ENCODE measurements around the gene ACTR1A. TPM values are rescaled to one million over a fixed set of nuclear protein-coding genes. Genes with fewer than 3 reads are reported as not detected.

The ACTR1A gene
- total and polyA plus RNA-seq, 4 experiments from 2014 or later, result 54.9 to 72.3 (median 65.0) TPM

DNA sequence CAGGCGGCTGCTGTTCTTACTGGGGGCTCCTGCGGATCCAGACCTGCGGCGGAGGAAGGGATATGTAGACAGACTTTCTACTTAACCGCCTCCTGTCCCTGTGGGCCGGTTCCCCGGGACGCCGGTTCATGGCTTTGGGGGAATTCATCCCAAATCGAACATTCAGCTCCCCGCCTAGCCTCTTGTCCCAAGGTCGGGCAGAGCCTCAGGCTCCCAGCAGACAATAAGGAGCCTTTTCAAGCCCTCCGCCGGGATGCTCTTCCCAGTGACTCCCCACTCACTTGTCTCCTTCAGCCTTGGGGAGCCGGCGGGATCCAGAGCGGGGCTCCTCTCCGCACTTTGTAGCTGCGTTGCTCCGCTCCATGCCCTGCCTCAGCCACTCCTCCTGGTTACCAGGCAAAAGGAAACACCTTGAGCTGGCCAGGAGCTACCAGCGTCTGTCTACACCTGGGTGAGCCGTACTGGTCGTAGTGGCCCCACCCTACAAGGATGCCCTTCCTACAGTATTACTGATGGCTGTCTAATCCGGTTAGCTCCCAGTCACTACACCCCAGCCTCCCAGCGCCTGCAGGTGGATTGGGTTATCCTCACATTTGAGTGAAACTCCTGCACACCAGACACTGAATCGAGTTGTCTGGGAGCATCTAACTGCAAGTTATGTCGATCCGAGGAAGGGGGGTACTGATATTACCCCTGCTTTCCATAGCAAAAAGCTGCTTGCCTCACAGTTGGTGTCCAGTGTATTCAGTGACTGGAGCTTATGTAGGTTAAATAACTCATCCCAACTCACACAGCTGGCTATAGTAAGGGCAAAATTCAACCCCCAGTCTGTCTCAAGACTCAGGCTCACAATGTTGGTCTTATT is 51.2 kb downstream of the ACTR1A start, which contains the start of gene C10orf95:
TSS of gene C10orf95 (minus strand) at position 439 of the 865 bp plus-strand sequence. CDS start 450 bp downstream, outside the sequence.
- intact Hi-C loops (cut with micrococcal nuclease), result no loop called here
- Histone ChIP-seq H3K27me3 (ENCODE audit: insufficient read depth, low read length) (no peaks in the 10 kb centered on the region), H3K4me3 (ENCODE audit: low read length in 2 of 2) (peak within 1 kb of the TSS; percentile 65 to 96), H3K27ac (ENCODE audit: low read depth, low read length) (peak within 1 kb of the TSS; percentile 79), H3K36me3 (ENCODE audit: insufficient read depth, low read length) (peaks cover 5% of the 10 kb centered on the region), H3K9me3 (ENCODE audit: control insufficient read depth in 1 of 2, low read length in 2 of 2) (no peaks in the 10 kb centered on the region), H3K4me1 (ENCODE audit: insufficient read depth, low read length) (peaks cover 23% of the 10 kb centered on the region)
- H3K36me3 Mint-ChIP-seq, result peaks cover 8 to 20% of the 10 kb centered on the region in 2 donors
- ChIA-PET CTCF (ENCODE audit: partially characterized antibody) (interaction anchor here (0.6 to 5.2 kb wide), 14 partner anchors 10 to 220 kb away, joined by 3 to 30 read pairs (median 6); partner anchors contain the start of genes ACTR1A, CUEDC2, FBXL15 and SUFU), POLR2A (ENCODE audit: partially characterized antibody) (interaction anchor here (0.6 to 7.5 kb wide), 23 partner anchors 10 to 632 kb away, joined by 3 to 186 read pairs (median 8); partner anchors contain the start of genes ACTR1A, CUEDC2, FBXL15 and NFKB2)
- DNase-seq, result no peak
- H3K27ac Mint-ChIP-seq, result peak within 1 kb of the TSS; percentile 77 to 84 (median 81)
- H3K27me3 Mint-ChIP-seq, result no peaks in the 10 kb centered on the region
- H3K4me3 Mint-ChIP-seq, result peak within 1 kb of the TSS; percentile 82 to 96 (median 88)
- H3K4me1 Mint-ChIP-seq, result peaks cover 10 to 31% (median 23%) of the 10 kb centered on the region in 4 donors
- no peaks in the 10 kb centered on the region for H3K9me3 Mint-ChIP-seq

GRCh38 chr10:102450374-102451104 is 52.0 kb downstream of the ACTR1A start:
- peak; percentile 93 to 96 (median 93) for DNase-seq
- Histone ChIP-seq H3K9me3 (ENCODE audit: control insufficient read depth in 1 of 2, low read length in 2 of 2) (no peaks in the 10 kb centered on the region), H3K4me3 (ENCODE audit: low read length in 2 of 2) (peak overlapping the region; percentile 96), H3K36me3 (ENCODE audit: insufficient read depth, low read length) (peaks cover 5% of the 10 kb centered on the region), H3K27ac (ENCODE audit: low read depth, low read length) (peak overlapping the region; percentile 79), H3K27me3 (ENCODE audit: insufficient read depth, low read length) (no peaks in the 10 kb centered on the region), H3K4me1 (ENCODE audit: insufficient read depth, low read length) (peaks cover 23% of the 10 kb centered on the region)
- Mint-ChIP-seq H3K36me3 (peaks cover 4 to 18% of the 10 kb centered on the region in 2 donors), H3K27me3 (no peaks in the 10 kb centered on the region), H3K4me3 (peak overlapping the region; percentile 90 to 96 (median 94)), H3K27ac (peak overlapping the region; percentile 81 to 97 (median 96)), H3K4me1 (peaks cover 10 to 31% (median 23%) of the 10 kb centered on the region in 4 donors), H3K9me3 (no peaks in the 10 kb centered on the region)
- intact Hi-C loops (cut with micrococcal nuclease), result loop anchor here (1.0 kb wide), 5 partner anchors 11 to 56 kb away; partner anchors contain the start of gene CUEDC2
- ChIA-PET CTCF (ENCODE audit: partially characterized antibody) (interaction anchor here (0.7 to 5.2 kb wide), 14 partner anchors 11 to 243 kb away, joined by 3 to 30 read pairs (median 6); partner anchors contain the start of genes ACTR1A, CUEDC2, FBXL15 and SUFU), POLR2A (ENCODE audit: partially characterized antibody) (interaction anchor here (0.5 to 7.5 kb wide), 27 partner anchors 9 to 917 kb away, joined by 3 to 186 read pairs (median 7); partner anchors contain the start of genes ACTR1A, ARL3, CUEDC2 and FBXL15)

- Mint-ChIP-seq H3K36me3 (peaks cover 4 to 18% of the 10 kb centered on the region in 2 donors), H3K4me3 (peak overlapping the region; percentile 90 to 96 (median 94)), H3K27me3 (no peaks in the 10 kb centered on the region), H3K9me3 (no peaks in the 10 kb centered on the region), H3K4me1 (peaks cover 10 to 31% (median 22%) of the 10 kb centered on the region in 4 donors), H3K27ac (peak overlapping the region; percentile 81 to 97 (median 96))
- CTCF ChIA-PET (ENCODE audit: partially characterized antibody), result interaction anchor here (0.7 to 5.2 kb wide), 10 partner anchors 11 to 244 kb away, joined by 3 to 30 read pairs (median 18); partner anchors contain the start of genes ACTR1A, CUEDC2 and SUFU
- intact Hi-C loops (cut with micrococcal nuclease), result loop anchor here (1.0 kb wide), 5 partner anchors 11 to 56 kb away; partner anchors contain the start of gene CUEDC2
- Histone ChIP-seq H3K36me3 (ENCODE audit: insufficient read depth, low read length) (peaks cover 5% of the 10 kb centered on the region), H3K4me3 (ENCODE audit: low read length in 2 of 2) (peak overlapping the region; percentile 96), H3K4me1 (ENCODE audit: insufficient read depth, low read length) (peaks cover 23% of the 10 kb centered on the region), H3K9me3 (ENCODE audit: control insufficient read depth in 1 of 2, low read length in 2 of 2) (no peaks in the 10 kb centered on the region), H3K27ac (ENCODE audit: low read depth, low read length) (peak overlapping the region; percentile 79), H3K27me3 (ENCODE audit: insufficient read depth, low read length) (no peaks in the 10 kb centered on the region)
- POLR2A ChIA-PET (ENCODE audit: partially characterized antibody), result interaction anchor here (0.5 to 7.5 kb wide), 26 partner anchors 11 to 918 kb away, joined by 3 to 186 read pairs (median 7); partner anchors contain the start of genes ACTR1A, ARL3, CUEDC2 and FBXL15
- DNase-seq, result no peak
Observed at GRCh38 chr10:102450124-102450373, 52.5 kb downstream of the ACTR1A start.

GRCh38 chr10:102449321-102450123 is 53.0 kb downstream of the ACTR1A start:
- no peaks in the 10 kb centered on the region for H3K9me3 ChIP-seq (ENCODE audit: control insufficient read depth in 1 of 2, low read length in 2 of 2)
- H3K4me1 ChIP-seq (ENCODE audit: insufficient read depth, low read length), result peaks cover 23% of the 10 kb centered on the region
- Mint-ChIP-seq H3K9me3 (no peaks in the 10 kb centered on the region), H3K4me1 (peaks cover 10 to 31% (median 22%) of the 10 kb centered on the region in 4 donors), H3K4me3 (peak overlapping the region; percentile 90 to 96 (median 94)), H3K27me3 (no peaks in the 10 kb centered on the region), H3K36me3 (peaks cover 4 to 18% of the 10 kb centered on the region in 2 donors), H3K27ac (peak overlapping the region; percentile 81 to 97 (median 96))
- intact Hi-C loops (cut with micrococcal nuclease), result loop anchor here (1.0 kb wide), 7 partner anchors 12 to 55 kb away; partner anchors contain the start of genes ACTR1A and CUEDC2
- H3K27ac ChIP-seq (ENCODE audit: low read depth, low read length), result peak overlapping the region; percentile 79
- POLR2A ChIA-PET (ENCODE audit: partially characterized antibody), result interaction anchor here (0.5 to 7.5 kb wide), 22 partner anchors 12 to 918 kb away, joined by 3 to 186 read pairs (median 10); partner anchors contain the start of genes ACTR1A, ARL3, CUEDC2 and FBXL15
- CTCF ChIA-PET (ENCODE audit: partially characterized antibody), result interaction anchor here (0.7 to 5.2 kb wide), 11 partner anchors 12 to 244 kb away, joined by 3 to 30 read pairs (median 17); partner anchors contain the start of genes ACTR1A, CUEDC2 and SUFU
- H3K4me3 ChIP-seq (ENCODE audit: low read length in 2 of 2), result peak overlapping the region; percentile 96
- DNase-seq, result peak; percentile 80 to 91 (median 87)
- peaks cover 5% of the 10 kb centered on the region for H3K36me3 ChIP-seq (ENCODE audit: insufficient read depth, low read length)
- no peaks in the 10 kb centered on the region for H3K27me3 ChIP-seq (ENCODE audit: insufficient read depth, low read length)

DNA sequence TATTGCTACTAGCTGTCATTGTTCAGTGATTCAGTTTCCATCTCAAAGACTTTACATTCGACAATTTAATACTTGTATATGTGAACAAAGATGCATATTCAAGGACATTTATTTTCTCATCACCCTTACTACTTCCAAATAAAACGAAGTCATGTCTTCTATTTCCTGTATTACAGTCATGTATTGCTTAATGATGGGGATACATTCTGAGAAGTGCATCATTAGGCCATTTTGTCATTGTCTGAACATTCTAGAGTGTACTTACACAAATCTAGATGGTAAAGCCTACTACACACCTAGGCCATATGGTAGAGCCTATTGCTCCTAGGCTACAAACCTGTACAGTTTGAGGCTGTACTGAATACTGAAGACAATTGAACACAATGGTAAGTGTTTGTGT is 57.7 kb downstream of the ACTR1A start:
- no peak overlapping the region for H3K27ac ChIP-seq (ENCODE audit: low read depth, low read length)
- Mint-ChIP-seq H3K27me3 (no peaks in the 10 kb centered on the region), H3K36me3 (peaks cover 0 to 1% of the 10 kb centered on the region in 2 donors), H3K27ac (no peak overlapping the region), H3K4me1 (peaks cover 3 to 14% (median 10%) of the 10 kb centered on the region in 4 donors), H3K4me3 (no peak overlapping the region), H3K9me3 (peaks cover 0 to 2% (median 0%) of the 10 kb centered on the region in 8 donors)
- POLR2A ChIA-PET (ENCODE audit: partially characterized antibody), result interaction anchor here (7.5 kb wide), 1 partner anchor 11 kb away, joined by 186 read pairs; the partner anchor contains the start of gene CUEDC2
- no peak overlapping the region for H3K4me3 ChIP-seq (ENCODE audit: low read length in 2 of 2)
- no peaks in the 10 kb centered on the region for H3K9me3 ChIP-seq (ENCODE audit: control insufficient read depth in 1 of 2, low read length in 2 of 2)
- H3K27me3 ChIP-seq (ENCODE audit: insufficient read depth, low read length), result no peaks in the 10 kb centered on the region
- CTCF ChIA-PET (ENCODE audit: partially characterized antibody), result no interaction called here
- no peak for DNase-seq
- peaks cover 5% of the 10 kb centered on the region for H3K4me1 ChIP-seq (ENCODE audit: insufficient read depth, low read length)
- H3K36me3 ChIP-seq (ENCODE audit: insufficient read depth, low read length), result no peaks in the 10 kb centered on the region
- intact Hi-C loops (cut with micrococcal nuclease), result no loop called here

DNA sequence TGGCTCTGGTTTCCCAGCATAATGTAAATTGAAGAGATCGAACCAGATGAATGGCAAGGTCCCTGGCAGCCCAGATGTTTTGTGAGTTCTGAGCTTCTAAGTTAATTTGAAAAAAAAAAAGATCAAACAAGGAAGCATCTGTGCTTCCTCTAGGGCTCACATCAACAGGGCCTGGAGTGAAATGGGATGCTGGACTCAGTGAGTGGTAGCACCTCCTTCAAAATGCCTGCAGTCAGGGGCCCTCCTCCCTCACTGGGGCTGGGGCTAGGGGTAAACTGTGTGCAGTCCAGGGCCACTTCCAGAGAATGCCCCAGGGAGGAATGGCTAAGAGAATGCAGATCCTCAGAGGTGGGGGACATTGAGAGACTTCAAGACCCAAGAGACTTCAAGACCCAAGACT is 64.1 kb downstream of the ACTR1A start:
- H3K4me3 ChIP-seq (ENCODE audit: low read length in 2 of 2), result no peak overlapping the region
- intact Hi-C loops (cut with micrococcal nuclease), result no loop called here
- Mint-ChIP-seq H3K4me3 (no peak overlapping the region), H3K4me1 (peaks cover 25 to 50% (median 34%) of the 10 kb centered on the region in 4 donors), H3K27me3 (no peaks in the 10 kb centered on the region), H3K9me3 (peaks cover 0 to 4% (median 0%) of the 10 kb centered on the region in 8 donors), H3K36me3 (peaks cover 0 to 3% of the 10 kb centered on the region in 2 donors), H3K27ac (peak overlapping the region in 2 of 7 donors; percentile 80 to 87)
- H3K27me3 ChIP-seq (ENCODE audit: insufficient read depth, low read length), result no peaks in the 10 kb centered on the region
- H3K36me3 ChIP-seq (ENCODE audit: insufficient read depth, low read length), result no peaks in the 10 kb centered on the region
- POLR2A ChIA-PET (ENCODE audit: partially characterized antibody), result interaction anchor here (9.9 kb wide), 1 partner anchor 10 kb away, joined by 186 read pairs; the partner anchor contains the start of gene C10orf95
- no peaks in the 10 kb centered on the region for H3K9me3 ChIP-seq (ENCODE audit: control insufficient read depth in 1 of 2, low read length in 2 of 2)
- H3K27ac ChIP-seq (ENCODE audit: low read depth, low read length), result no peak overlapping the region
- DNase-seq, result no peak
- H3K4me1 ChIP-seq (ENCODE audit: insufficient read depth, low read length), result peaks cover 46% of the 10 kb centered on the region
- CTCF ChIA-PET (ENCODE audit: partially characterized antibody), result interaction anchor here (1.2 kb wide), 1 partner anchor 12 kb away, joined by 3 read pairs; no protein-coding TSS in a partner anchor
